ENCODE data around the gene STON2.

Gene STON2

GRCh38 chr14:81313200-81313599, 86.9 kb downstream of the STON2 start:
- DNase-seq (ENCODE audit: low read depth), result no peak
- H3K4me3 ChIP-seq (ENCODE audit: low read depth, low read length), result no peak overlapping the region

GRCh38 chr14:81312289-81312876, 87.7 kb downstream of the STON2 start:
- no peak overlapping the region for H3K4me3 ChIP-seq (ENCODE audit: low read depth, low read length)
- DNase-seq (ENCODE audit: low read depth), result no peak

GRCh38 chr14:81311778-81312177, 88.3 kb downstream of the STON2 start:
- DNase-seq (ENCODE audit: low read depth), result no peak
- H3K4me3 ChIP-seq (ENCODE audit: low read depth, low read length), result no peak overlapping the region

- DNase-seq (ENCODE audit: low read depth), result no peak
- H3K4me3 ChIP-seq (ENCODE audit: low read depth, low read length), result no peak overlapping the region
Measured at GRCh38 chr14:81311141-81311540, 89.0 kb downstream of the STON2 start.

- DNase-seq (ENCODE audit: low read depth), result no peak
- no peak overlapping the region for H3K4me3 ChIP-seq (ENCODE audit: low read depth, low read length)
Measured at GRCh38 chr14:81310606-81311005, 89.5 kb downstream of the STON2 start.

- H3K4me3 ChIP-seq (ENCODE audit: low read depth, low read length), result no peak overlapping the region
- no peak for DNase-seq (ENCODE audit: low read depth)
Measured at GRCh38 chr14:81309511-81309910, 90.6 kb downstream of the STON2 start.

- no peak overlapping the region for H3K4me3 ChIP-seq (ENCODE audit: low read depth, low read length)
- DNase-seq (ENCODE audit: low read depth), result no peak
Measured at GRCh38 chr14:81305743-81306142, 94.4 kb downstream of the STON2 start.

GRCh38 chr14:81305065-81305464, 95.1 kb downstream of the STON2 start:
- no peak for DNase-seq (ENCODE audit: low read depth)
- H3K4me3 ChIP-seq (ENCODE audit: low read depth, low read length), result no peak overlapping the region

- no peak for DNase-seq (ENCODE audit: low read depth)
- no peak overlapping the region for H3K4me3 ChIP-seq (ENCODE audit: low read depth, low read length)
Measured at GRCh38 chr14:81303258-81303935, 96.7 kb downstream of the STON2 start.

GRCh38 chr14:81302638-81303037, 97.5 kb downstream of the STON2 start:
- no peak overlapping the region for H3K4me3 ChIP-seq (ENCODE audit: low read depth, low read length)
- DNase-seq (ENCODE audit: low read depth), result no peak

GRCh38 chr14:81301813-81302212, 98.3 kb downstream of the STON2 start:
- no peak for DNase-seq (ENCODE audit: low read depth)
- H3K4me3 ChIP-seq (ENCODE audit: low read depth, low read length), result no peak overlapping the region

- H3K4me3 ChIP-seq (ENCODE audit: low read depth, low read length), result no peak overlapping the region
- no peak for DNase-seq (ENCODE audit: low read depth)
Measured at GRCh38 chr14:81301371-81301770, 98.8 kb downstream of the STON2 start.

GRCh38 chr14:81298911-81299310, 101.2 kb downstream of the STON2 start:
- no peak overlapping the region for H3K4me3 ChIP-seq (ENCODE audit: low read depth, low read length)
- no peak for DNase-seq (ENCODE audit: low read depth)

GRCh38 chr14:81298122-81298521, 102.0 kb downstream of the STON2 start:
- H3K4me3 ChIP-seq (ENCODE audit: low read depth, low read length), result no peak overlapping the region
- DNase-seq (ENCODE audit: low read depth), result no peak

- no peak overlapping the region for H3K4me3 ChIP-seq (ENCODE audit: low read depth, low read length)
- no peak for DNase-seq (ENCODE audit: low read depth)
Measured at GRCh38 chr14:81295958-81296923, 103.9 kb downstream of the STON2 start.

- DNase-seq (ENCODE audit: low read depth), result no peak
- H3K4me3 ChIP-seq (ENCODE audit: low read depth, low read length), result no peak overlapping the region
Measured at GRCh38 chr14:81289516-81289915, 110.6 kb downstream of the STON2 start.

GRCh38 chr14:81286574-81287370, 113.4 kb downstream of the STON2 start:
- H3K4me3 ChIP-seq (ENCODE audit: low read depth, low read length), result no peak overlapping the region
- no peak for DNase-seq (ENCODE audit: low read depth)

GRCh38 chr14:81285245-81285644, 114.9 kb downstream of the STON2 start:
- H3K4me3 ChIP-seq (ENCODE audit: low read depth, low read length), result no peak overlapping the region
- no peak for DNase-seq (ENCODE audit: low read depth)

GRCh38 chr14:81281332-81281731, 118.8 kb downstream of the STON2 start:
- H3K4me3 ChIP-seq (ENCODE audit: low read depth, low read length), result no peak overlapping the region
- DNase-seq (ENCODE audit: low read depth), result no peak
